H9 (cell line): Measurements from ENCODE around the gene SDR39U1. TPM values are rescaled to one million over a fixed set of nuclear protein-coding genes. Genes with fewer than 3 reads are reported as not detected.

ENCODE experiments used
- DNase-seq: peaks from one replicate; pipeline ENCODE4 v3.0.0-alpha.2; 2017
- H2AFZ ChIP-seq: one replicate; pipeline ENCODE4 v1.6.1; 2013; ENCODE audit warnings: mild to moderate bottlenecking, low read length, control low read depth, moderate library complexity
- H2AK5ac ChIP-seq: 2 replicates; pipeline ENCODE4 v1.6.1; 2013; ENCODE audit warnings: low read length, control low read depth, mixed read lengths; ENCODE audit not compliant: insufficient read length
- H2BK120ac ChIP-seq: one replicate; pipeline ENCODE4 v1.6.1; 2013; ENCODE audit warnings: low read depth, mild to moderate bottlenecking, low read length, control low read depth, inconsistent platforms; ENCODE audit not compliant: poor library complexity, severe bottlenecking
- H2BK12ac ChIP-seq: 2 replicates; pipeline ENCODE4 v1.6.1; 2013; ENCODE audit warnings: low read length, control low read depth, mixed read lengths, low read depth; ENCODE audit not compliant: insufficient read length
- H2BK15ac ChIP-seq: 2 replicates; pipeline ENCODE4 v1.6.1; 2013; ENCODE audit warnings: low read depth, low read length, control low read depth
- H2BK20ac ChIP-seq: one replicate; pipeline ENCODE4 v1.6.1; 2013; ENCODE audit warnings: low read depth, mild to moderate bottlenecking, low read length, control low read depth, inconsistent platforms; ENCODE audit not compliant: poor library complexity, severe bottlenecking
- H2BK5ac ChIP-seq: 2 replicates; pipeline ENCODE4 v1.6.1; 2013; ENCODE audit warnings: low read length, control low read depth, mixed read lengths; ENCODE audit not compliant: insufficient read length
- H3K14ac ChIP-seq: 2 replicates; pipeline ENCODE4 v1.6.1; 2013; ENCODE audit warnings: low read length, control low read depth; ENCODE audit not compliant: insufficient read depth
- H3K18ac ChIP-seq: 2 replicates; pipeline ENCODE4 v1.6.1; 2013; ENCODE audit warnings: low read depth, mild to moderate bottlenecking, mixed read lengths, low read length, control low read depth; ENCODE audit not compliant: insufficient read length
- H3K23ac ChIP-seq: 2 replicates; pipeline ENCODE4 v1.6.1; 2013; ENCODE audit warnings: low read length, control low read depth, mixed read lengths, low read depth; ENCODE audit not compliant: insufficient read length
- H3K23me2 ChIP-seq: 2 replicates; pipeline ENCODE4 v1.6.1; 2013; ENCODE audit warnings: low read depth, mild to moderate bottlenecking, mixed read lengths, low read length, control low read depth; ENCODE audit not compliant: insufficient read length, poor library complexity, severe bottlenecking
- H3K27ac ChIP-seq: 2 replicates; pipeline ENCODE4 v1.5.1; 2013; ENCODE audit warnings: low read length, control low read depth, mixed read lengths, low read depth; ENCODE audit not compliant: insufficient read length
- H3K27me3 ChIP-seq: 2 replicates; pipeline ENCODE4 v1.6.1; 2013; ENCODE audit warnings: low read length, control low read depth, inconsistent platforms; ENCODE audit not compliant: insufficient read depth
- H3K4ac ChIP-seq: 2 replicates; pipeline ENCODE4 v1.6.1; 2013; ENCODE audit warnings: low read depth, mild to moderate bottlenecking, control low read depth, inconsistent platforms, low read length, moderate library complexity
- H3K4me1 ChIP-seq: 2 replicates; pipeline ENCODE4 v1.6.1; 2013; ENCODE audit warnings: low read length, control low read depth, inconsistent platforms; ENCODE audit not compliant: insufficient read depth
- H3K4me2 ChIP-seq: 2 replicates; pipeline ENCODE4 v1.6.1; 2013; ENCODE audit warnings: low read length, control low read depth, mixed read lengths; ENCODE audit not compliant: insufficient read length, insufficient read depth
- H3K56ac ChIP-seq: 2 replicates; pipeline ENCODE4 v1.6.1; 2013; ENCODE audit warnings: low read depth, mild to moderate bottlenecking, mixed read lengths, low read length, control low read depth; ENCODE audit not compliant: insufficient read length
- H3K79me1 ChIP-seq: 2 replicates; pipeline ENCODE4 v1.6.1; 2013; ENCODE audit warnings: low read depth, mild to moderate bottlenecking, moderate library complexity, low read length, control low read depth, inconsistent platforms; ENCODE audit not compliant: insufficient read depth, poor library complexity, severe bottlenecking
- H3K79me2 ChIP-seq: 2 replicates; pipeline ENCODE4 v1.6.1; 2013; ENCODE audit warnings: low read length, control low read depth, inconsistent platforms; ENCODE audit not compliant: insufficient read depth
- H3K9ac ChIP-seq: 2 replicates; pipeline ENCODE4 v1.6.1; 2013; ENCODE audit warnings: low read length, control low read depth, mixed read lengths; ENCODE audit not compliant: insufficient read length; ENCODE audit errors: extremely low read depth
- H3K9me3 ChIP-seq: one replicate; pipeline ENCODE4 v1.6.1; 2013; ENCODE audit warnings: low read depth, low read length, inconsistent platforms; ENCODE audit not compliant: control insufficient read depth
- H3T11ph ChIP-seq: one replicate; pipeline ENCODE4 v1.6.1; 2013; ENCODE audit warnings: mild to moderate bottlenecking, low read length, control low read depth, inconsistent platforms
- H4K20me1 ChIP-seq: one replicate; pipeline ENCODE4 v1.6.1; 2013; ENCODE audit not compliant: control insufficient read depth, insufficient read length, insufficient read depth
- H4K5ac ChIP-seq: 2 replicates; pipeline ENCODE4 v1.6.1; 2013; ENCODE audit warnings: low read depth, mild to moderate bottlenecking, mixed read lengths, low read length, control low read depth; ENCODE audit not compliant: insufficient read length
- H4K8ac ChIP-seq: replicated peaks from 2 replicates; pipeline ENCODE4 v1.6.1; 2013; ENCODE audit warnings: low read length, control low read depth, mixed read lengths, low read depth; ENCODE audit not compliant: insufficient read length
- H4K91ac ChIP-seq: 2 replicates; pipeline ENCODE4 v1.6.1; 2013; ENCODE audit warnings: low read depth, mild to moderate bottlenecking, moderate library complexity, mixed read lengths, low read length, control low read depth; ENCODE audit not compliant: insufficient read length
- H3K27ac Mint-ChIP-seq, 3 experiments: 2 replicates in 2 of 3; 3 replicates in 1 of 3; pipeline ENCODE4 v1.8.0; 2020 to 2021; ENCODE audit warnings: mixed read lengths in 3 of 3, mild to moderate bottlenecking in 1 of 3, moderate library complexity in 1 of 3
- H3K27me3 Mint-ChIP-seq: 2 replicates; pipeline ENCODE4 v1.8.0; 2021; ENCODE audit warnings: low read depth, mild to moderate bottlenecking, moderate library complexity, mixed read lengths
- H3K36me3 Mint-ChIP-seq, 3 experiments: 2 replicates in 2 of 3; 3 replicates in 1 of 3; pipeline ENCODE4 v1.8.0; 2020 to 2021; ENCODE audit warnings: low read depth in 3 of 3, mixed read lengths in 3 of 3; ENCODE audit not compliant: insufficient read depth in 1 of 3
- H3K4me1 Mint-ChIP-seq, 2 experiments: 2 replicates each; pipeline ENCODE4 v1.8.0; 2020; ENCODE audit warnings: mixed read lengths in 2 of 2
- H3K4me3 Mint-ChIP-seq, 2 experiments: 2 replicates in 1 of 2; 3 replicates in 1 of 2; pipeline ENCODE4 v1.8.0; 2020 to 2021; ENCODE audit warnings: mild to moderate bottlenecking in 2 of 2, mixed read lengths in 2 of 2, moderate library complexity in 1 of 2
- H3K9me3 Mint-ChIP-seq, 2 experiments: 2 replicates in 1 of 2; 3 replicates in 1 of 2; pipeline ENCODE4 v1.8.0; 2020; ENCODE audit warnings: mild to moderate bottlenecking in 2 of 2, mixed read lengths in 2 of 2, moderate library complexity in 1 of 2
- CTCF ChIP-seq: fragments of 200-600 bp; sonication (generic); conservative IDR thresholded peaks from 3 replicates; pipeline ENCODE4 v1.8.0; 2021; ENCODE audit warnings: antibody characterized with exemption, mild to moderate bottlenecking
- WGBS: extraction: QIAGEN DNeasy Blood & Tissue Kit; methylation state at CpG from one replicate; pipeline ENCODE4 v1.1.7; 2013; ENCODE audit warnings: missing lambda C conversion rate, low lambda C conversion rate, mixed read lengths; ENCODE audit not compliant: insufficient read length; ENCODE audit errors: extremely low coverage; 5-methylcytosine and 5-hydroxymethylcytosine counted together
- total RNA-seq: library from RNA; stranded (reverse); gene quantifications from 2 replicates; pipeline ENCODE4 v1.2.1, GENCODE V29; 2021

SDR39U1 gene
- total RNA-seq, 1 experiment from 2014 or later: 56.2 TPM

- DNase-seq: no peak
- no peak overlapping the region for H3K23ac ChIP-seq
- no peak overlapping the region for H3K14ac ChIP-seq
- Mint-ChIP-seq H3K36me3 (peaks cover 17 to 59% (median 56%) of the 10 kb centered on the region in 3 experiments; a peak in 6 of 7 replicates), H3K9me3 (no peaks in the 10 kb centered on the region), H3K27ac (no peak overlapping the region; a peak in 1 of 7 replicates), H3K4me1 (peaks cover 10 to 11% of the 10 kb centered on the region in 2 experiments), H3K4me3 (no peak overlapping the region), H3K27me3 (no peaks in the 10 kb centered on the region)
- no peak overlapping the region for H3K27ac ChIP-seq
- WGBS: no CpG with 5 or more reads among the region's 6 CpGs
- H2AK5ac ChIP-seq: no peak overlapping the region
- H3K4me1 ChIP-seq: peaks cover 3% of the 10 kb centered on the region; the same call in 1 of the 2 replicates
- no peaks in the 10 kb centered on the region for H3K79me2 ChIP-seq
- no peak overlapping the region for H3T11ph ChIP-seq
- H3K27me3 ChIP-seq: no peaks in the 10 kb centered on the region
- H2BK12ac ChIP-seq: no peak overlapping the region
- no peak for TF ChIP-seq CTCF
- peaks cover 2% of the 10 kb centered on the region for H4K20me1 ChIP-seq
- no peak overlapping the region for H2BK20ac ChIP-seq
- H4K5ac ChIP-seq: no peak overlapping the region
- peaks cover 2% of the 10 kb centered on the region for H3K79me1 ChIP-seq
- H4K8ac ChIP-seq: no peak overlapping the region
- H3K9me3 ChIP-seq: no peaks in the 10 kb centered on the region
- no peak overlapping the region for H2BK15ac ChIP-seq
- H4K91ac ChIP-seq: no peak overlapping the region
- H2AFZ ChIP-seq: no peak overlapping the region
- H3K18ac ChIP-seq: no peak overlapping the region
- no peaks in the 10 kb centered on the region for H3K23me2 ChIP-seq
- no peak overlapping the region for H3K4me2 ChIP-seq
- H2BK5ac ChIP-seq: no peak overlapping the region
- no peak overlapping the region for H3K4ac ChIP-seq
- no peak overlapping the region for H3K9ac ChIP-seq
- no peak overlapping the region for H3K56ac ChIP-seq
- no peak overlapping the region for H2BK120ac ChIP-seq
Observed at GRCh38 chr14:24435998-24436354, 6.6 kb downstream of the SDR39U1 start.
